Sigmoid colon (tissue), 7 donors: ENCODE results near the gene UBALD1. TPM values are rescaled to one million over a fixed set of nuclear protein-coding genes. Genes with fewer than 3 reads are reported as not detected.

Experiments
- DNase-seq: peaks from one replicate; pipeline ENCODE4 v3.0.0-alpha.2; 2019
- H3K27ac ChIP-seq, 4 donors: fragments of 200-600 bp; sonication (generic); one replicate each; pipeline ENCODE4 v1.5.1; 2016 to 2019; ENCODE audit warnings: mild to moderate bottlenecking in 1 of 4
- H3K27me3 ChIP-seq, 3 donors: fragments of 200-600 bp; sonication (generic); one replicate each; pipeline ENCODE4 v1.5.1; 2019; ENCODE audit warnings: mild to moderate bottlenecking in 1 of 3
- H3K36me3 ChIP-seq, 4 donors: fragments of 200-600 bp; sonication (generic); one replicate each; pipeline ENCODE4 v1.5.1; 2016 to 2019
- H3K4me1 ChIP-seq, 4 donors: fragments of 200-600 bp; sonication (generic); one replicate each; pipeline ENCODE4 v1.5.1; 2017 to 2019
- H3K4me3 ChIP-seq, 4 donors: fragments of 200-600 bp; sonication (generic); one replicate each; pipeline ENCODE4 v1.5.1; 2017 to 2019; ENCODE audit warnings: mild to moderate bottlenecking in 2 of 4, moderate library complexity in 1 of 4
- H3K9me3 ChIP-seq, 4 donors: fragments of 200-600 bp in 3 of 4; sonication (generic) in 3 of 4; one replicate each; pipeline versions ENCODE4 v1.5.1 to v1.6.1; 2013 to 2019
- CTCF ChIP-seq, 4 experiments: fragments of 450-650 bp in 3 of 4; fragments of 200-600 bp in 1 of 4; IDR thresholded peaks; one replicate each; pipeline ENCODE4 v1.5.1; 2016 to 2019; ENCODE audit warnings: antibody characterized with exemption in 4 of 4, mild to moderate bottlenecking in 3 of 4, moderate library complexity in 2 of 4
- EP300 ChIP-seq, 4 donors: sonication (generic); formaldehyde crosslinking; IDR thresholded peaks; one replicate each; pipeline ENCODE4 v1.6.1; 2017; ENCODE audit warnings: antibody characterized with exemption in 4 of 4
- POLR2A ChIP-seq, 2 donors: fragments of 450-650 bp; IDR thresholded peaks; one replicate each; pipeline ENCODE4 v1.6.1; 2016; ENCODE audit warnings: antibody characterized with exemption in 2 of 2, mild to moderate bottlenecking in 2 of 2, moderate library complexity in 2 of 2
- POLR2AphosphoS5 ChIP-seq, 4 donors: sonication (generic); formaldehyde crosslinking; IDR thresholded peaks; one replicate each; pipeline ENCODE4 v1.6.1; 2017; ENCODE audit warnings: antibody characterized with exemption in 4 of 4
- WGBS, 2 donors: extraction: QIAGEN DNeasy Blood & Tissue Kit; methylation state at CpG; one replicate each; pipeline ENCODE4 v1.1.7; 2013; 5-methylcytosine and 5-hydroxymethylcytosine counted together
- intact Hi-C: fragments of 100-400 bp; cut with DNase I; formaldehyde crosslinking; loops from one replicate; pipeline ENCODE4 v1.15.1; 2023
- polyA plus RNA-seq, 3 donors: library from polyadenylated mRNA; stranded (reverse); fragments of 200-250 nt; gene quantifications; one replicate each; pipeline ENCODE4 v1.2.3, GENCODE V29; 2013
- total RNA-seq, 4 donors: library from RNA; depleted of rRNA; stranded (reverse); fragments of >200 nt; gene quantifications; one replicate each; pipeline ENCODE4 v1.1.0, GENCODE V29; 2016
- donor health status: healthy with polysubstance abuse.
- donor health status: Bipolar disorder and iron deficiency.
- donor health status: healthy.

Gene UBALD1
- total and polyA plus RNA-seq, 7 donors = 7.6 to 22.9 (median 12.6) TPM

- H3K9me3 ChIP-seq = no peaks in the 10 kb centered on the region
- intact Hi-C loops = no loop called here
- DNase-seq = no peak
- no peak overlapping the region for H3K27ac ChIP-seq
- H3K4me1 ChIP-seq = no peaks in the 10 kb centered on the region
- no peak overlapping the region for H3K4me3 ChIP-seq
- peaks cover 0 to 9% (median 0%) of the 10 kb centered on the region in 3 donors for H3K27me3 ChIP-seq
- no peaks in the 10 kb centered on the region for H3K36me3 ChIP-seq
- no peak for TF ChIP-seq CTCF (IDR thresholded peaks at IDR 0.05)
- no peak for TF ChIP-seq POLR2AphosphoS5 (IDR thresholded peaks at IDR 0.05)
- TF ChIP-seq EP300 (IDR thresholded peaks at IDR 0.05) = no peak
- TF ChIP-seq POLR2A (IDR thresholded peaks at IDR 0.05) = no peak
- 88 to 92% methylated on average over 17 of the region's 17 CpGs for WGBS, 2 donors
Measured at GRCh38 chr16:4591706-4592470, 22.8 kb downstream of the UBALD1 start.

GRCh38 chr16:4591191-4591590 lies 23.5 kb downstream of the UBALD1 start:
- intact Hi-C loops = no loop called here
- no peaks in the 10 kb centered on the region for H3K9me3 ChIP-seq
- WGBS, 2 donors = 22 to 73% methylated on average over 6 of the region's 6 CpGs
- H3K4me3 ChIP-seq = no peak overlapping the region
- H3K36me3 ChIP-seq = no peaks in the 10 kb centered on the region
- H3K4me1 ChIP-seq = no peaks in the 10 kb centered on the region
- DNase-seq = no peak
- H3K27me3 ChIP-seq = peaks cover 0 to 9% (median 0%) of the 10 kb centered on the region in 3 donors
- no peak overlapping the region for H3K27ac ChIP-seq
- no peak for TF ChIP-seq POLR2A (IDR thresholded peaks at IDR 0.05)
- TF ChIP-seq EP300 (IDR thresholded peaks at IDR 0.05) = no peak
- TF ChIP-seq CTCF (IDR thresholded peaks at IDR 0.05) = no peak

GRCh38 chr16:4588961-4589360 lies 25.7 kb downstream of the UBALD1 start:
- no peak for DNase-seq
- 93 to 96% methylated on average over 6 of the region's 6 CpGs for WGBS, 2 donors
- intact Hi-C loops = no loop called here

GRCh38 chr16:4588386-4588785 lies 26.3 kb downstream of the UBALD1 start:
- no peaks in the 10 kb centered on the region for H3K36me3 ChIP-seq
- TF ChIP-seq CTCF (IDR thresholded peaks at IDR 0.05) (no peak), POLR2AphosphoS5 (IDR thresholded peaks at IDR 0.05) (no peak), EP300 (IDR thresholded peaks at IDR 0.05) (no peak), POLR2A (IDR thresholded peaks at IDR 0.05) (no peak)
- H3K4me3 ChIP-seq = no peak overlapping the region
- WGBS, 2 donors = 67 to 82% methylated on average over 2 of the region's 2 CpGs
- DNase-seq = no peak
- no peak overlapping the region for H3K27ac ChIP-seq
- no peaks in the 10 kb centered on the region for H3K4me1 ChIP-seq
- no peaks in the 10 kb centered on the region for H3K27me3 ChIP-seq
- no peaks in the 10 kb centered on the region for H3K9me3 ChIP-seq
- intact Hi-C loops = no loop called here

More at GRCh38 chr16:4588961-4589360, 25.7 kb downstream of the UBALD1 start:
- Histone ChIP-seq H3K4me1 (no peaks in the 10 kb centered on the region), H3K27ac (no peak overlapping the region), H3K4me3 (no peak overlapping the region), H3K27me3 (peaks cover 0 to under 1% (median 0%) of the 10 kb centered on the region in 3 donors), H3K9me3 (no peaks in the 10 kb centered on the region), H3K36me3 (no peaks in the 10 kb centered on the region)
- TF ChIP-seq POLR2A (IDR thresholded peaks at IDR 0.05) (no peak), POLR2AphosphoS5 (IDR thresholded peaks at IDR 0.05) (no peak), EP300 (IDR thresholded peaks at IDR 0.05) (no peak), CTCF (IDR thresholded peaks at IDR 0.05) (no peak)
